ENCODE data around the gene CDC14B. TPM values are rescaled to one million over a fixed set of nuclear protein-coding genes. Genes with fewer than 3 reads are reported as not detected.

CDC14B gene
- total RNA-seq, 1 experiment from 2014 or later: 28.4 TPM

- no peak overlapping the region for H2BK12ac ChIP-seq (ENCODE audit: insufficient read length, low read depth, low read length)
- peaks cover 0 to 4% (median 4%) of the 10 kb centered on the region in 3 experiments; a peak in 4 of 7 replicates for H3K36me3 Mint-ChIP-seq (ENCODE audit: insufficient read depth in 1 of 3, low read depth in 3 of 3)
- no peak for DNase-seq
- H4K5ac ChIP-seq (ENCODE audit: insufficient read length, low read depth, low read length): no peak overlapping the region
- H3K4me3 Mint-ChIP-seq: no peak overlapping the region
- no peak for TF ChIP-seq CTCF (conservative IDR thresholded peaks at IDR 0.05)
- no peaks in the 10 kb centered on the region for H3K4me1 ChIP-seq (ENCODE audit: insufficient read depth, low read length)
- no peak overlapping the region for H3K56ac ChIP-seq (ENCODE audit: insufficient read length, low read depth, low read length)
- H3T11ph ChIP-seq (ENCODE audit: low read length): no peak overlapping the region
- no peak overlapping the region for H4K91ac ChIP-seq (ENCODE audit: insufficient read length, low read depth, low read length)
- no peak overlapping the region for H2BK5ac ChIP-seq (ENCODE audit: insufficient read length, low read length)
- H3K27me3 ChIP-seq (ENCODE audit: insufficient read depth, low read length): no peaks in the 10 kb centered on the region
- no peak overlapping the region for H2AK5ac ChIP-seq (ENCODE audit: insufficient read length, low read length)
- H3K9me3 Mint-ChIP-seq: no peaks in the 10 kb centered on the region
- peaks cover 20 to 28% of the 10 kb centered on the region in 2 experiments for H3K4me1 Mint-ChIP-seq
- no peak overlapping the region for H2BK15ac ChIP-seq (ENCODE audit: low read depth, low read length)
- H3K18ac ChIP-seq (ENCODE audit: insufficient read length, low read depth, low read length): no peak overlapping the region
- no peak overlapping the region for H3K23ac ChIP-seq (ENCODE audit: insufficient read length, low read depth, low read length)
- H3K27ac Mint-ChIP-seq: peak overlapping the region; percentile 54 to 91 (median 80); a peak in 5 of 7 replicates
- H3K79me1 ChIP-seq (ENCODE audit: insufficient read depth, low read depth, low read length, poor library complexity, severe bottlenecking): no peaks in the 10 kb centered on the region
- H3K4me2 ChIP-seq (ENCODE audit: insufficient read depth, insufficient read length, low read length): no peak overlapping the region
- H3K79me2 ChIP-seq (ENCODE audit: insufficient read depth, low read length): no peaks in the 10 kb centered on the region
- no peak overlapping the region for H2AFZ ChIP-seq (ENCODE audit: low read length)
- no peak overlapping the region for H3K27ac ChIP-seq (ENCODE audit: insufficient read length, low read depth, low read length)
- H4K8ac ChIP-seq (replicated peaks; ENCODE audit: insufficient read length, low read depth, low read length): no peak overlapping the region
- H2BK20ac ChIP-seq (ENCODE audit: low read depth, low read length, poor library complexity, severe bottlenecking): no peak overlapping the region
- H3K14ac ChIP-seq (ENCODE audit: insufficient read depth, low read length): no peak overlapping the region; the same call in 1 of the 2 replicates
- no peaks in the 10 kb centered on the region for H3K27me3 Mint-ChIP-seq (ENCODE audit: low read depth)
- H4K20me1 ChIP-seq (ENCODE audit: control insufficient read depth, insufficient read depth, insufficient read length): peaks cover 3% of the 10 kb centered on the region
- no peak overlapping the region for H3K9ac ChIP-seq (ENCODE audit: extremely low read depth, insufficient read length, low read length)
- no CpG with 5 or more reads among the region's 15 CpGs for WGBS (ENCODE audit: extremely low coverage, insufficient read length, low lambda C conversion rate)
- H3K9me3 ChIP-seq (ENCODE audit: control insufficient read depth, low read depth, low read length): no peaks in the 10 kb centered on the region
- no peak overlapping the region for H3K4ac ChIP-seq (ENCODE audit: low read depth, low read length)
- H3K23me2 ChIP-seq (ENCODE audit: insufficient read length, low read depth, low read length, poor library complexity, severe bottlenecking): no peaks in the 10 kb centered on the region
- H2BK120ac ChIP-seq (ENCODE audit: low read depth, low read length, poor library complexity, severe bottlenecking): no peak overlapping the region
Observed at GRCh38 chr9:96556701-96557461, 62.8 kb downstream of the CDC14B start.
